ENCODE data around the gene PDCD6IP. TPM values are rescaled to one million over a fixed set of nuclear protein-coding genes. Genes with fewer than 3 reads are reported as not detected.
A peak's percentile ranks its signal among the peaks of the same experiment; 100 is the strongest.
"Not testable (repeated sequence)": the region's sequence is repeated elsewhere in the genome, so short reads cannot be mapped to it uniquely, and the experiment has no call there.

The PDCD6IP gene
- total RNA-seq, 2 donors from 2014 or later = 40.5 to 104 TPM

DNA sequence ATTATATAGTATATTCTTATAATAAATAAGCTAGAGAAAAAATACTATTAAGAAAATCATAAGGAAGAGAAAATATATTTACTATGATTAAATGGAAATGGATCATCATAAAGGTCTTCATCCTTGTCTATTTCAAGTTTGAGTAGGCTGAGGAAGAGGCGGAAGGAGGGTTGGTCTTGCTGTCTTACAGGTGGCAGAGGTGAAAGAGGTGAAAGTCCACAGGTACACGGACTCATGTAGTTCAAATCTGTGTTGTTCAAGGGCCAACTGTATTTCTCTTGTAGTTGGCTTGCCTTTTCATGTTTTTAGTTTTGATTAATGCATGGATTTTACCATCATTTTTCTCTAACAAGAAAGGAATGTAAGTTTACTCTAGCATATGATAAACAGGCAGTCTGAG, 41.7 kb downstream of the PDCD6IP start:
- H3K4me1 ChIP-seq = no peaks in the 10 kb centered on the region
- H3K4me3 ChIP-seq = no peak overlapping the region
- no peaks in the 10 kb centered on the region for H3K9me3 ChIP-seq
- H3K27me3 ChIP-seq = no peaks in the 10 kb centered on the region
- WGBS, 2 donors = 74 to 82% methylated on average over 2 of the region's 2 CpGs
- H3K27ac ChIP-seq = no peak overlapping the region
- TF ChIP-seq, protein P1, sequence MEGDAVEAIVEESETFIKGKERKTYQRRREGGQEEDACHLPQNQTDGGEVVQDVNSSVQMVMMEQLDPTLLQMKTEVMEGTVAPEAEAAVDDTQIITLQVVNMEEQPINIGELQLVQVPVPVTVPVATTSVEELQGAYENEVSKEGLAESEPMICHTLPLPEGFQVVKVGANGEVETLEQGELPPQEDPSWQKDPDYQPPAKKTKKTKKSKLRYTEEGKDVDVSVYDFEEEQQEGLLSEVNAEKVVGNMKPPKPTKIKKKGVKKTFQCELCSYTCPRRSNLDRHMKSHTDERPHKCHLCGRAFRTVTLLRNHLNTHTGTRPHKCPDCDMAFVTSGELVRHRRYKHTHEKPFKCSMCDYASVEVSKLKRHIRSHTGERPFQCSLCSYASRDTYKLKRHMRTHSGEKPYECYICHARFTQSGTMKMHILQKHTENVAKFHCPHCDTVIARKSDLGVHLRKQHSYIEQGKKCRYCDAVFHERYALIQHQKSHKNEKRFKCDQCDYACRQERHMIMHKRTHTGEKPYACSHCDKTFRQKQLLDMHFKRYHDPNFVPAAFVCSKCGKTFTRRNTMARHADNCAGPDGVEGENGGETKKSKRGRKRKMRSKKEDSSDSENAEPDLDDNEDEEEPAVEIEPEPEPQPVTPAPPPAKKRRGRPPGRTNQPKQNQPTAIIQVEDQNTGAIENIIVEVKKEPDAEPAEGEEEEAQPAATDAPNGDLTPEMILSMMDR (IDR thresholded peaks at IDR 0.05) = no peak
- no peak for TF ChIP-seq POLR2A (IDR thresholded peaks at IDR 0.05)
- ATAC-seq = no peak
- peaks cover 0 to 1% of the 10 kb centered on the region in 2 donors for H3K36me3 ChIP-seq (replicated peaks in 1 of 2; ENCODE audit: insufficient read depth in 1 of 2, low read depth in 2 of 2)
- intact Hi-C loops (cut with DNase I) = no loop called here
- DNase-seq = no peak

DNA sequence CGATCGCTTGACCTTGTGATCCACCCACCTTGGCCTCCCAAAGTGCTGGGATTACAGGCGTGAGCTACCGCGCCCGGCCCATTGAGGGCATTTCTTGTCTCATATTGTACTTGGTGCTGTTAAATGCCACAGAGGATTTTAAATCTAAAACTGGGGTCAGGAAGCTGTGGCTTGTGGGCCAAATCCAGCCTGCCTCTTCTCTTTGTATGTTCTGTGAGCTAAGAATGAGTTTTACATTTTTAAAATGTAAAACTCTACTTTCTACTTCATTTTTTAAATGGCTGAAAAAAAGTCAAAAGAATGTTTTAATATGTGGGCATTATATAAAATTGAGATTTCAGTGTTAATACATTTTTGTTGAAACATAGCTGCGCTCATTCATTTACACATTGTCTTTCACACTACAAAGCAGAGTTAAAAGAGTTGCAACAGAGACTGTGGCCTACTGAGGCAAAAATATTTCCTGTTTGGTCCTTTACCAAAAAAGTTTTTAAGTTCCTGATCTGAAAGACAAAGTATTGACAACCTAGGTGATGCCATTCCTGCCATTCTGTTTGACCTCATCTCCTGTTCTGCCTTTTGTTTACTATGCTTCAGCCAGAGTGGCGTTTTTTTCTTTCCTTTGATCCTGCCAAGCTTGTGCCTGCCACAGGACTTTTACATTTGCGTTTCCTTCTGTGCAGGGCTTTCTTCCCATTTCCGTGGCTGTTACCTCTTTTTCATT, 50.4 kb downstream of the PDCD6IP start:
- no peak overlapping the region for H3K4me3 ChIP-seq
- no peaks in the 10 kb centered on the region for H3K4me1 ChIP-seq
- peaks cover 0 to 7% of the 10 kb centered on the region in 2 donors for H3K36me3 ChIP-seq (replicated peaks in 1 of 2; ENCODE audit: insufficient read depth in 1 of 2, low read depth in 2 of 2)
- DNase-seq = no peak
- no peak overlapping the region for H3K27ac ChIP-seq
- TF ChIP-seq, protein P1 (IDR thresholded peaks at IDR 0.05) = no peak
- no peak for TF ChIP-seq POLR2A (IDR thresholded peaks at IDR 0.05)
- WGBS, 2 donors = 80 to 82% methylated on average over 10 of the region's 10 CpGs
- ATAC-seq = no peak
- H3K27me3 ChIP-seq = no peaks in the 10 kb centered on the region
- H3K9me3 ChIP-seq = no peaks in the 10 kb centered on the region
- intact Hi-C loops (cut with DNase I) = no loop called here

DNA sequence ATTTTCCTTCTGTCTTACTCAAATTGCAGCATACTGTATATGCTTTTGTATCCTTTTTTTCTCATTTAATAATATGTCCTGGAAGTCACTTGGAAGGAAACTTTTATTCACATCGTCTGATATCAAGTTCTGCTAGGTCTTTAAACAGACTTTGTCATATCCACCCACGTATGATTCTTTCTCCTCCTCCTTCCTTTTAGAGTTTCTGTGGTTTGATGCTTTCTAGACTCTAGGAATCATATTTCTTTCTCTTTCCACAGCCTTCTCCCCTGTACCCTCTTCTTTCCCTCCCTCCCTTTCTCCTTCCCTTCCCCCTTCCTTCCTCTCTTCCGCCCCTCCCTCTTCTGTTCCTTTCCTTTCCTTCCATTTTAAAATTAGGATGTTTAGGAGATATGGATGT, 52.2 kb downstream of the PDCD6IP start:
- WGBS, 2 donors = 77 to 90% methylated on average over 3 of the region's 3 CpGs
- DNase-seq; H3K4me3 ChIP-seq; H3K4me1 ChIP-seq; ATAC-seq; intact Hi-C loops (cut with DNase I); H3K9me3 ChIP-seq; H3K27ac ChIP-seq; H3K27me3 ChIP-seq; H3K36me3 ChIP-seq (replicated peaks in 1 of 2; ENCODE audit: insufficient read depth in 1 of 2, low read depth in 2 of 2): not testable (repeated sequence)

DNA sequence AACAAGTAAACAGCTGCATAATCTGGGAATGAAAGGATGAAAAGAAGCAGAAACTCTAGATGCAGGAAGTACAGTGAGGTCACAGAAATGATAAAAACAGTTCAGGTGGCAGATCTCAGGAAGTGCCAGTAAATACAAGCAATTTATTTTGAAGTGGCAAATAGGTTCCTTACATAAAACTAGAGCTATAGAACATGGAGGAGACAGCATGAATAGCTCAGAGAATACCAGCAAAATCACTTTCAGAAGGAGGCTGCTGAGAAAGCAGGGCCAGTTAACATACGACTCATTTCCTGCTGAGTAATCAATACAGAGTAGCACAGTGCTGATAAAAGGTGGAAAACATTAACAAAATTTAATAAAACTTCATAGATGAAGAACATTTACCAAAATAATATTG, 57.0 kb downstream of the PDCD6IP start:
- H3K9me3 ChIP-seq; intact Hi-C loops (cut with DNase I); H3K27me3 ChIP-seq; DNase-seq; ATAC-seq; H3K4me3 ChIP-seq: not testable (repeated sequence)
- peaks cover 0 to 15% of the 10 kb centered on the region in 2 donors for H3K36me3 ChIP-seq (replicated peaks in 1 of 2; ENCODE audit: insufficient read depth in 1 of 2, low read depth in 2 of 2)
- H3K4me1 ChIP-seq = peaks cover 11% of the 10 kb centered on the region
- peak overlapping the region in 1 of 4 donors; percentile 25 for H3K27ac ChIP-seq
- WGBS, 2 donors = 10 to 42% methylated on average over 1 of the region's 1 CpG

DNA sequence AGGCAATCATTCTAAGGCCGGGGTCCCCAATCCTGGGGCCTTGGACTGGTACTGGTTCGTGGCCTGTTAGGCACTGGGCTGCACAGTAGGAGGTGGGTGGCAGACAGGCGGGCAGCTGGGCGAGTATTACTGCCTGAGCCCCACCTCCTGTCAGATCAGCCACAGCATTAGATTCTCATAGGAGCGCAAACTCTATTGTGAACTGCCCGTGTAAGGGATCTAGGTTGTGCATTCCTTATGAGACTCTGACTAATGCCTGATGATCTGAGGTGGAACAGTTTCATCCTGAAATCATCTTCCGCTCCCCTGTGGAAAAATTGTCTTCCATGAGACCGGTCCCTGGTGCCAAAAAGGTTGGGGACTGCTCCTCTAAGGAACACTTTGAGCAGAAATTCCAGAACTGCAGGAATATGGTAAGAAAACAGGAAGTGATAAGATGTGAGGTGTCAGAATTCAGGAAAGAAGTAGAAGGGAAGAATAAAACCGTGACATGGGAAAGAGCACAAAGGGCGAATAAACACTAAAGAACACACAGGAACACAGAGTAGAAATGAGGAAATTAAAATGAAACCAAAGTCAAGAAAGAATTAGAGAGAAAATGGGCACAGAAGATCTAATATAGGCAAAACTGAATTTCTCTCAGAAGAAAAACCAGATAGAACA, 57.6 kb downstream of the PDCD6IP start:
- WGBS, 2 donors = 78 to 85% methylated on average over 10 of the region's 10 CpGs
- Histone ChIP-seq H3K36me3 (replicated peaks in 1 of 2; ENCODE audit: insufficient read depth in 1 of 2, low read depth in 2 of 2) (peaks cover 0 to 15% of the 10 kb centered on the region in 2 donors), H3K4me3 (no peak overlapping the region), H3K4me1 (peaks cover 11% of the 10 kb centered on the region), H3K27me3 (no peaks in the 10 kb centered on the region), H3K27ac (peak overlapping the region in 1 of 4 donors; percentile 25), H3K9me3 (no peaks in the 10 kb centered on the region)
- TF ChIP-seq, protein P1 (IDR thresholded peaks at IDR 0.05) = no peak
- TF ChIP-seq POLR2A (IDR thresholded peaks at IDR 0.05) = no peak
- DNase-seq (no peak), ATAC-seq (no peak)
- intact Hi-C loops (cut with DNase I) = no loop called here

DNA sequence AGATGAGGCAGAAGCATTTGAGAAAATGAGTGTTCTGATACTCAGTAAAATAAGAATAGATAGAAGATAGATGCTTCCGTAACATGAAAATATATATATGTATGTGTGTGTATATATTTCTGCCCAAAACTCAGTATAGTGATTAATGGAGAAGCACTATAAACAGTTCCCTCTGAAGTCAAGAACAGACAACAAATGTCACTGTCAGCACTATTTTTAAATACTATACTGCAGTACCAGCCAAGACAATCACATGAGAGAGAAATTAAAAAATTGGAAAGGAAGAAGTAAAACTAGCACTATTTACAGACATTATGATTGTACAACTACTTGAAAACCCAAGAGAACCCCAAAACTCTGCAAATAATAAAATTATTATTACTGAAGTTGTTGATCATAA, 59.3 kb downstream of the PDCD6IP start:
- DNase-seq; H3K4me3 ChIP-seq; intact Hi-C loops (cut with DNase I); H3K9me3 ChIP-seq; ATAC-seq; H3K27me3 ChIP-seq; H3K27ac ChIP-seq: not testable (repeated sequence)
- 86 to 96% methylated on average over 1 of the region's 1 CpG for WGBS, 2 donors
- H3K36me3 ChIP-seq (replicated peaks in 1 of 2; ENCODE audit: insufficient read depth in 1 of 2, low read depth in 2 of 2) = peaks cover 0 to 15% of the 10 kb centered on the region in 2 donors
- peaks cover 11% of the 10 kb centered on the region for H3K4me1 ChIP-seq

All from body of pancreas (tissue), 4 donors.